Measurements from ENCODE around the gene PA2G4.
"Not testable (repeated sequence)": the region's sequence is repeated elsewhere in the genome, so short reads cannot be mapped to it uniquely, and the experiment has no call there.

Gene PA2G4

GRCh38 chr12:56099787-56100186 lies 4.6 kb upstream of the PA2G4 start:
- DNase-seq (ENCODE audit: low read depth in 2 of 2), result no peak

- DNase-seq (ENCODE audit: low read depth in 2 of 2), result no peak
Observed at GRCh38 chr12:56101045-56101444, 3.3 kb upstream of the PA2G4 start.

GRCh38 chr12:56102683-56103065 lies 1.7 kb upstream of the PA2G4 start:
- no peak for DNase-seq (ENCODE audit: low read depth in 2 of 2)

GRCh38 chr12:56103066-56103711 lies 1.2 kb upstream of the PA2G4 start:
- no peak for DNase-seq (ENCODE audit: low read depth in 2 of 2)

- no peak for DNase-seq (ENCODE audit: low read depth in 2 of 2)
Observed at GRCh38 chr12:56103823-56104108, 593 bp upstream of the PA2G4 start.

GRCh38 chr12:56104815-56105608 lies 653 bp downstream of the PA2G4 start:
- no peak for DNase-seq (ENCODE audit: low read depth in 2 of 2)

- DNase-seq (ENCODE audit: low read depth in 2 of 2), result no peak
Observed at GRCh38 chr12:56105609-56105902, 1.2 kb downstream of the PA2G4 start.

DNA sequence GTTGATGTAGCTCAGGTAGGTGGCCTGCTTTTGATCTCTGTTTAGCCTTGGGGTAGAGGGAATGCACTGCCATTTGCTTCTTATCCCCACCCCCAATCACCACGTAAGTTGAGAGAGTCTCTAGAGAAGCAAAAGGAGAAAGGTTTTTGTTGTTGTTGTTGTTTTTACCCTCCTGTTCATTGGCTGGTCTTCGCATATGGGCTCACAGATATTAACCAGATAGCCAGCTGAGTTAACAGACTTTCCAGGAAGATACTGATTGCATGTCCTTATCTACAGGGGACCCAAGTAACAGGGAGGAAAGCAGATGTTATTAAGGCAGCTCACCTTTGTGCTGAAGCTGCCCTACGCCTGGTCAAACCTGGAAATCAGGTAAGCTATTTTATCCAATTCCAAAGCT lies 2.9 kb downstream of the PA2G4 start:
- DNase-seq (ENCODE audit: low read depth in 2 of 2), result no peak

DNA sequence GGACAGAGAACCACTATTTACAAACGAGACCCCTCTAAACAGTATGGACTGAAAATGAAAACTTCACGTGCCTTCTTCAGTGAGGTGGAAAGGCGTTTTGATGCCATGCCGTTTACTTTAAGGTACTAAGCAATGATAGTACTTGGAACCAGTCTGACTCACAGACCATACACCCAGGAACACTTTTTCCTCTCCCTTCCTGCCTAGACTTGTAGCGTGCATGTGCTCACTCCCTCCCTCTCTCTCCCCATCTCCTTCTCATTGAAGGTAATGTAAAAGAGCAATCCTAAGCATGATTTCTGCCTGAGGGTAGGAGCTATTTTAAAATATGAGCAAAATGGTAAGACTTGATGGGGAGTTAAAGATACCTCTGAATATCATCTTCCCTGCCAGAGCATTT lies 6.2 kb downstream of the PA2G4 start:
- DNase-seq (ENCODE audit: low read depth in 2 of 2), result no peak

- DNase-seq (ENCODE audit: low read depth in 2 of 2), result no peak
Observed at GRCh38 chr12:56114084-56114483, 9.7 kb downstream of the PA2G4 start.

DNA sequence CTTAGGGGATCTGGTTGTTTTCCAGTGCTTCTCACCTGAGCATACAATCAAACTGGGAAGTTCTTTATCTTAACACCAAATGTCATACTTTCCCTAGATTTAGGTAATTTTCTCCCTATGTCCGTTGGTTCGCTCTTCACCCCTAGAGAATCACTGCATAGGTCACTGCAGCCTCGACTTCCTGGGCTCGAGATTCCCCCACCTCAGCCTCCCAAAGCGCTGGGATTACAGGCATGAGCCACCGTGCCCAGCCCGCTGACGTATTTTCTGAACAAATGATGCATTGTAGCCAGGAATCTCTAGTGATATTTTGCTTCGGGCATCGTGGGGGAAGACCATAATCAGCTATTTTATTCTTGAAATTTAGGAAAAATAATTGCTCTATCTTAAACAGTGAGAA lies 11.0 kb downstream of the PA2G4 start:
- DNase-seq (ENCODE audit: low read depth in 2 of 2), result no peak

DNA sequence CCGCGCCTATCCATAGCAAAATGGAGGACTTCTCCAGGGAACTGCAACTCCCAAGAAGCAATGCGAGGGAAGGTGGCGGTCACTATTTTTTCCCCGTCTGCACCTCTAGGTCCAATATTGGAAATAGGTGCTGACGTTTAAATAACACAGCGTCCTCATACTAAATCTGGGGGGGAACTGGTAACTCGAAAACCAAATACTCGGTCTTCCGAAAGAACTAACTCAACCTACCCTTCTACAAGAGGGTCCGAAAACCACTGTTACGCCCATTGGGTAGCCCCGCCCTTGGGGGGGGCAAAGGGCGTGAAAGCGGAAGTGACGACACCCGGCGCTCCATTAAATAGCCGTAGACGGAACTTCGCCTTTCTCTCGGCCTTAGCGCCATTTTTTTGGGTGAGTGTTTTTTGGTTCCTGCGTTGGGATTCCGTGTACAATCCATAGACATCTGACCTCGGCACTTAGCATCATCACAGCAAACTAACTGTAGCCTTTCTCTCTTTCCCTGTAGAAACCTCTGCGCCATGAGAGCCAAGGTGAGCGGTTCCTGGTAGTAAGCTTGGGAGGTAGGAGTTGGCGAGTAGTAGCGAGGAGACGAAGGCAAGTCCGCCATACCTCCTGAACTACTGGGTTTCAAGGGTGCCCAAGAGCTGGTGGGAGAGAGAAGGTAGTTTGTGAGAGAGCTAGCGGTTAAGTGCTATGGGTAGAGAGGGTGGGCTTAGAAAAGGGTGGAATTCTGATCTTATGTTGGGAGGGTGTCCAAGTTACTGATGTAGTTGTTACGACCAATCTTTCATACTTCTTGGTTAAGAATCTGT lies 12.1 kb downstream of the PA2G4 start, which contains the start of gene RPL41:
TSS of gene RPL41 (plus strand) at position 367 of the 815 bp plus-strand sequence.
- peak; percentile 85 to 96 for DNase-seq (ENCODE audit: low read depth in 2 of 2)

- DNase-seq (ENCODE audit: low read depth in 2 of 2), result not testable (repeated sequence)
Observed at GRCh38 chr12:56117082-56117706, 12.8 kb downstream of the PA2G4 start.

DNA sequence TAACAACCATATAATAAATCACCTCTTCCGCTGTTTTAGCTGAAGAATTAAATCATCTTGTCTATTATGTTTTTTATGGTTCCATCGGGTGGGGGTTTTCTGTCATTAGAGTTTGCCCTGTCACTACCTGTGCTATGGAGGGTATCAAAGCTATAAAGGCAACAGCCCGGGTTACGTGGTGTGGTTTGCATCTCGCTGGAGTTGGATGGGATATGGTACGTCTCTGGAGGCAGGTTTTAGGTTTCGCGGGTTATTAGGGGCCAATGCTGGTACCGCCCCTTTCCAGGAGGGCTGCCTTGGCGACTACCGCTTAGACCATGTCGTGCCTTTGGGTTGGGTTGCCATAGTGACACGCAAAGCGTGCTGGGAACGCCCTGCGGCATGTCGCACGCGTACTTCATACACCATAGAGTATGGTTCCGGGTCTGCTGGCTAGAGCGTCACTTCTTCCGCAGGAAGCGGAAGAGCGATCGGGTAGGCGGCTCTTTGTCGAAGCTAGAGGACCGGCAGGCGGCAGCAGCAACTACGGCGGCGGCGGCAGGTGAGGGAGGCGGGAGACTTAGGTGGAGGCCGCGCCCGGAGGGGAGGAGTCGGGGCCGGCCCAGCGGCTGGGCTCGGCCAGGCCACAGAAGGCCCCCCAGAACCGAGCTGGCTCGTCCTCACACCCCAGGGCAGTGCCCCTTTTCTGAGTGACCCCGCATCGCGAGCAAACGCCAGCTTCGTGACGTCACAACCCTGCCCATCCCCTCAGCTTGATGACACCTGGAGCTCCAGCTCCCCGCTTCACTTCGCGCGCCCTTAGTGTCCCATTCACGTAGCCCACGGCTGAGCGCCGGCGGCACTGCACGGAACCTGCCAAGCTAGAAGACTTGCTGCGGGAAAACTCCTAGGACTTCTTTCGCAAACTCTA lies 13.7 kb downstream of the PA2G4 start, which contains the start of gene ZC3H10:
TSS of gene ZC3H10 (plus strand) at position 489 of the 910 bp plus-strand sequence. CDS start 2,297 bp downstream, outside the sequence.
- peak; percentile 90 to 92 for DNase-seq (ENCODE audit: low read depth in 2 of 2)

GRCh38 chr12:56118688-56119357 lies 14.5 kb downstream of the PA2G4 start:
- DNase-seq (ENCODE audit: low read depth in 2 of 2), result no peak

GRCh38 chr12:56119361-56119796 lies 15.0 kb downstream of the PA2G4 start:
- no peak for DNase-seq (ENCODE audit: low read depth in 2 of 2)

DNA sequence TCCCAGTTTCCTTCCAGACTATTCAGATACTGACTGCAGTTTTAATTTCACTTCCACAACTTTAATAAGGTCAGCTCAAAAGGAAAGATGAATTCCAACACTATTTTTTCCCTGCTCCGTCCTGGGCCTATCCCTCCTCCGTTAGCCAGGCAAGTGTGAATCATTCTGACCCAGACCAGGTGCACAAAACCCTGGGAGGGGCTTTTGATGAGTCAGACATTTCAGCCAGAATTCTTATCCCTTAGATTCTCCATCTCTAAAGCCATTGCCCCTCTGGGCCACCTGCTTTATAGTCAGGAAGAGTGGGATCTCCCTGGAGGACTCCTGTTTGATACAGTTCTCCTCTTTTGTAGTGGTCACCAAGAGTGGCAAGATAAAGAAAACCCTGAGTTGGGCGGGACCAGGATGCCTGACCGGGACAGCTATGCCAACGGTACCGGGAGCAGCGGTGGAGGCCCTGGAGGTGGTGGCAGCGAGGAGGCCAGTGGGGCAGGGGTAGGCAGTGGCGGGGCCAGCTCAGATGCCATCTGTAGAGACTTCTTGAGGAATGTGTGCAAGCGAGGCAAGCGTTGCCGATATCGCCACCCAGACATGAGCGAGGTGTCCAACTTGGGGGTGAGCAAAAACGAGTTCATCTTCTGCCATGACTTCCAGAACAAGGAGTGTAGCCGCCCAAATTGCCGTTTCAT lies 15.9 kb downstream of the PA2G4 start:
- DNase-seq (ENCODE audit: low read depth in 2 of 2), result no peak

DNA sequence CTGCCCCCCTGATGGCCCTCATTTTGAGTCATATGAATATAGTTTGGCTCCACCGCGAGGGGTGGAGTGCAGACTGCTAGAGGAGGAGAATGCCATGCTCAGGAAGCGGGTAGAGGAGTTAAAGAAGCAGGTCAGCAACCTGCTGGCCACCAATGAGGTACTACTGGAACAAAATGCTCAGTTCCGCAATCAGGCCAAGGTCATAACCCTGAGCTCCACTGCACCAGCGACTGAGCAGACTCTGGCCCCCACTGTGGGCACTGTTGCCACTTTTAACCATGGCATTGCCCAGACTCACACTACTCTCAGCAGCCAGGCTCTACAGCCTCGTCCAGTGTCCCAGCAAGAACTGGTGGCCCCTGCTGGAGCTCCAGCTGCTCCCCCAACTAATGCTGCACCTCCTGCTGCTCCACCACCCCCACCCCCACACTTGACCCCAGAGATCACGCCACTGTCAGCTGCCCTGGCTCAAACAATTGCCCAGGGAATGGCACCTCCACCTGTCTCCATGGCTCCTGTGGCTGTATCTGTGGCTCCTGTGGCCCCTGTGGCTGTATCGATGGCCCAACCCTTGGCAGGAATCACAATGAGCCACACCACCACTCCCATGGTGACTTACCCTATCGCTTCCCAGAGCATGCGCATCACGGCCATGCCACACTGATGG lies 17.0 kb downstream of the PA2G4 start:
- no peak for DNase-seq (ENCODE audit: low read depth in 2 of 2)

DNA sequence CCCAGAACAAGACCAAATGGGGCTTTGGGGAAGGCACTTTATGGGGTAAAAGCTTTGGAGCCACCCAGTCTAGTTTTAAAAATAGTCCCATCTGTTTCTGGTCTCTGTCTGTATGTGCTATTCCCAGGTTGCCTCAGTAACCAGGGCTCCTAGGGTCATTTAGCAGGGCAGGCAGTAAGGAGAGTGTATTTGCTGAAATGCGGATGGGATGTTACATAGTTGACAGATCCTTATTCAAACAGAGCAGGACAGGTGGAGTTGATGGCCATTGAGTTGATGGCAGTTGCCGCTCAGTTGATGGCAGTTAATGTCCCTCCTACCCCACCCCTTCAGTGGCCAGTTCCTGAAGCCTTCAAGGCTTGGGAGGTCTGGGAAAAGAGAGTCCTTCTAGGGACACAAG lies 18.3 kb downstream of the PA2G4 start:
- no peak for DNase-seq (ENCODE audit: low read depth in 2 of 2)
